ACHN (cell line): ENCODE data around the gene MPHOSPH10.
A peak's percentile ranks its signal among the peaks of the same experiment; 100 is the strongest.
"Not testable (repeated sequence)": the region's sequence is repeated elsewhere in the genome, so short reads cannot be mapped to it uniquely, and the experiment has no call there.

Source experiments
- DNase-seq: peaks from one replicate; pipeline ENCODE4 v3.0.0-alpha.2; 2015
- in situ Hi-C: cut with HindIII; loops from 2 replicates; pipeline ENCODE4 v1.10.0; 2017; ENCODE audit warnings: low sequenced_read_pairs, low pct_ligation_motif_present, low pct_unique_long_range_greater_than_20kb

The MPHOSPH10 gene

GRCh38 chr2:71154279-71154678 is 23.8 kb downstream of the MPHOSPH10 start:
- in situ Hi-C loops = no loop called here
- DNase-seq = no peak

- DNase-seq = peak; percentile 11
- in situ Hi-C loops = no loop called here
These were observed 24.4 kb downstream of the MPHOSPH10 start for GRCh38 chr2:71154798-71155197.

- no peak for DNase-seq
- in situ Hi-C loops = no loop called here
These were observed 25.4 kb downstream of the MPHOSPH10 start for GRCh38 chr2:71155846-71156245.

- in situ Hi-C loops = no loop called here
- no peak for DNase-seq
These were observed 26.1 kb downstream of the MPHOSPH10 start for GRCh38 chr2:71156573-71156972.

GRCh38 chr2:71157124-71157793 is 26.8 kb downstream of the MPHOSPH10 start:
- in situ Hi-C loops = no loop called here
- peak; percentile 53 for DNase-seq

GRCh38 chr2:71166812-71167211 is 36.4 kb downstream of the MPHOSPH10 start:
- in situ Hi-C loops = no loop called here
- DNase-seq = no peak

GRCh38 chr2:71173096-71173495 is 42.7 kb downstream of the MPHOSPH10 start:
- no peak for DNase-seq

GRCh38 chr2:71174207-71174606 is 43.8 kb downstream of the MPHOSPH10 start:
- in situ Hi-C loops = no loop called here
- DNase-seq = no peak

More at GRCh38 chr2:71173096-71173495, 42.7 kb downstream of the MPHOSPH10 start:
- in situ Hi-C loops = no loop called here

GRCh38 chr2:71178836-71179235 is 48.4 kb downstream of the MPHOSPH10 start:
- in situ Hi-C loops, DNase-seq: not testable (repeated sequence)

GRCh38 chr2:71181316-71181715 is 50.9 kb downstream of the MPHOSPH10 start:
- DNase-seq = no peak
- in situ Hi-C loops = no loop called here

GRCh38 chr2:71183306-71184115 is 53.1 kb downstream of the MPHOSPH10 start:
- in situ Hi-C loops, DNase-seq: not testable (repeated sequence)

- in situ Hi-C loops = no loop called here
These were observed 56.5 kb downstream of the MPHOSPH10 start for GRCh38 chr2:71186973-71187372.

GRCh38 chr2:71187589-71187988 is 57.2 kb downstream of the MPHOSPH10 start:
- in situ Hi-C loops = no loop called here
- DNase-seq = no peak

More at GRCh38 chr2:71186973-71187372, 56.5 kb downstream of the MPHOSPH10 start:
- no peak for DNase-seq

GRCh38 chr2:71190656-71191569 is 60.5 kb downstream of the MPHOSPH10 start:
- in situ Hi-C loops = no loop called here
- DNase-seq = peak; percentile 14

GRCh38 chr2:71191570-71191943 is 61.1 kb downstream of the MPHOSPH10 start:
- in situ Hi-C loops = no loop called here
- DNase-seq = no peak
